GF-D8 (cell line): ENCODE data around the gene TRIM9.

Experiments used
- DNase-seq: peaks from one replicate; lab custom pipeline; 2025; lab: John Stamatoyannopoulos, UW

TRIM9 gene

DNA sequence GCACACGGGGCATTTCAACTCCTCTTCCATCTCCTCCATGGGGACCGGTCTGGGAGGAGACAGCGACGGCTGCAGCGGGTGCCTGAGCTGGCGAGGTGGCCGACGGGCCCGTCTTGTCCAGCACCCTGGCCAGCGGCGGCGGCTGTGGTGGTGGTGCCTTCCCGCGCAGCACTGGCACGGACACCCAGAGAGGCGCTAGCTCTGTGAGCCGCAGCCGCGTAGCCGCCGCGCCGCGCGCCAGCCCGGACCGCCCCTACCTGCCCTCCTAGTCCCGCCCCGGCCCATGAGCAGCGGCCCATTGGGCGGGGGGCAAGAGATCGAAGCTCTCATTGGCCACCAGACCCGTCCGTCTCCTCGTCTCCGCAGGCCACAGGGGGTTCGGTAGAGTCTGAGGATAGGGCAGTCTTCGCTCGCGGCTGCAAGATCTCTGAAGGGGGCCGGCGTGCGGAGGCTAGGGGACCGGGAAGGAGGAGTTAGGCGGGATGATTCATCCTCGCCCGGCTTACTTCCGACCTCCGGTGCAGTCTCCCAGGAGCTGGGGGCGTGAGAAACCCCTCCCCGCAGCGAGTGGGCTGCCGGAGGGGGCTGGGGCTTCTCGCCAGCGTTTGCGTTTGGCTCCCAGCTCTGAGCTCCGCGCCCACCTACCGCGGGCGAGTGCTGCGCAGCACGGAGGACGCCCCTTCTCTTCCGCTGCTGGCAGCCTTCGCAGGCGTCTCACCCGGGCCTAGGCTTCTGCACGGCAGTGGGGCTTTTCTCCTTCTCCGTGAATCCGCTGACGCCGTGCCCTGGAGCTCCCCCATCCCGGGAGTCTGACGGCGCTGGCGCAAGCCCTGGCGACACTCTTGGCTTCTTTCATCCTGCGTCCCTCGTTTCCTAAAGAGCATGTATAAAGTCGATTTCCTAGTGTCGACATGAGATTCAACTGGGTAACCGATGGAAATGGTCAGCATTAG is at the start of gene TRIM9:
Gene TRIM9 (minus strand): TSS at position 205 of the 953 bp plus-strand sequence. CDS start 166 bp downstream, at position 39.
- DNase-seq, result no peak

DNA sequence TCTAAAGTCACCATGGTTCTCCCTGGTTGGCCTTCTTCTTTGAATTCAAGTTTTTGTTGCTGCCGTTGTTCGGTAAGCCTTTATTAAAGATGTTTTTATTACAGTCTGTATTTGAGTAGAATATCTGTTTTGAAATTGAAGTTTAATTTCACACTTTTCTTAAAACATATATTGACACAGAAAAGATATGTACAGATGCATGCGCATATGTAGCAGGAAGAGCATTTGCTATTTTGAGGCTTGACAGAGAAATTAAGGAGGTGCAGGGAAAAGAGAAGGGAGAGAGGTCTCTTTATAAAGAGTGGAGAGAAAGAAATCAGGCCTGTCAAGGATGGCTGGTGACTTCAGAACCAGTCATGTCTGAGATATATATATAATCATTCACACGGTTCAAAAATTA is 46.0 kb upstream of the TRIM9 start:
- DNase-seq, result no peak

DNA sequence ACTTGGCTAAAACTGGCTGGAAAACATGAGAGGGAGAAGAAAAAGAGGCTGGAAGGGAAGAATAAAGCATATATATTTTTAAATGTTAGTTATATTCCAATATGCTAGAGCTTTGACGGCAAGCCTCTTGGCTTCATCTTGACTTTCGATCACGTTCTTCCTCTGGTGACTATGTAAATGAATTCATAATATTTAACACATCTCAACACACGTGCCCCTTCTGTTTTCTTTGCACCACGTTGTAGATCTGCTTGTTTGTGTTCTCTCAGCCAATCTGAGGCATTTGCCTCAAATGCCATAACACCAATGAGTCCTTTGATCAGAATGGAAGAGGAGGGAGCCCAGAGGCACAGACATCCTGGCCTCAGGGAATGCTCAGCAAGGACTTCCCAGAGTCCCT is 45.4 kb upstream of the TRIM9 start:
- DNase-seq, result no peak

DNA sequence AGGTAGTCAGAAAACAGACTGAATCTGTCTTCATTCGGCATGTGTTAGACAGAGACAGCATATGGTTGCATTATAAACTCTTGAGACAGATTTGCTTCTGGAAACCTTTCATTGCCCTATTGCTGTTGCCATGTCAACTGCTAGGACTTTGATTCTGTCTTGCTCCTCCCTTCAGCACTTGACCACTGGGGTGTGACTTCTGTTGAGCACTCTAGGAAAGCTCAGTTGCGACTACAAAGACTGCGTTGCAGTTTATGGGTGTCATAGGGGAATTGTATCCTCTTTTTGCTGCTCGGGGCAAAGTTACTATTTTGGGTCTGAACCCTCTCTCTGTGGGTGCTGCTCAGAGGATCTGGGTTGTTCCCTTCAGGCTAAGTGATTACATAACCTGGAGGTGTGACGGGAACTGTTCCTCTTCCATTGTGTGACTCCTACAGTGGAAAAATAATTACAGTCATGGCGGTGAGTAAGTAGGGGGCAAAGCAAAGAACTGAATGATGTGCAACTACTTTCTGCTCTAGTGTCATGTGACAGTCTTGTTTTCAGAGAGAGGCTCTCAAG is 44.3 kb upstream of the TRIM9 start:
- DNase-seq, result no peak

DNA sequence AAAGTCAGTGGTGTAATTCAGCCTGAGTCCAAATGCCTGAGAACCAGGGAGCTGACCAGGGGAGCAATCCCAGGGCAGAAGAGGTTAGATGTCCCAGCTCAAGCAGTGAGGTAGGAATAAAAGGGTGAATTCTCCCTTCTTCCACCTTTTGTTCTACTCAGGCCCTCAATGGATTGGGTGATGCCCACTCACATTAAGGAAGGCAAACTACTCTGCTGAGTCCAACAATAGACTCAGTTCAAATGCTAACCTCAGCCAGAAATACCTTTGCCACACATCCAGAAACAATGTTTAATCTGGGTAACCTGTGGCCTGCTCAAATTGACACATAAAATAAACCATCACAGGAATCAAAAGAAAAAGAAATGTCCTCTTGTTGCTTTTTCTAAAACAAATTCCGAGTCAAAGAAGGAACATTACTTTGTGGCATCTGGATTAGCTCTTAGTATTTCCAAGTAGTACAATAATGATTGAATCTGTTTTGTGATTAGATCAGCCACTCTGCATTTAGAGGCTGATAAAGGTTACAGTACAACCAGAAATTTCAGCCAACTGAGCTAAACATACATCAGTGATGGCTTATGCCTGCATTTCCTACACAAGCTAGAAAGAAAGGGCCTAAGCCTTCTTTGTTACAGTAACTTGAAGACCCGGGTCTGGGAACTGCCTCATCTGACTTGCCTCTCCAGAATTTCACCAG is 43.6 kb upstream of the TRIM9 start:
- DNase-seq, result no peak

DNA sequence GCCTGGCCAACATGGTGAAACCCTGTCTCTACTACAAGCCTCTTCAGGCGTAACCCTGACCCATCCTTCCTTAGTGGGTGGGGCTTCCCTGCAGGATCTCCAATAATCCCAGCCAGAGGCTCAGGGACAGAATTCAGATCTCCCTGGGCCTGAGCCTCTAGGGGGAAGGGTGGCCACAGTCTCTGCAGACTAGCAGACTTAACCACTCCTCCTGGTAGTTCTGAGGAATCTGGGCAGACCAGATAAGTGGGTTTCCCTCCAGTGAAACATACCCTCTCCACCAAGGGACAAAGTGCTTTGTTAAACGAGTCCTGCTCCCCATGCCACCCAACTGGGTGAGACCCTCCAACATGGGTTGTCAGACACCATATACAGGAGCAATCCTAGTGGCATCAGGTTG is 36.6 kb upstream of the TRIM9 start:
- DNase-seq, result no peak

DNA sequence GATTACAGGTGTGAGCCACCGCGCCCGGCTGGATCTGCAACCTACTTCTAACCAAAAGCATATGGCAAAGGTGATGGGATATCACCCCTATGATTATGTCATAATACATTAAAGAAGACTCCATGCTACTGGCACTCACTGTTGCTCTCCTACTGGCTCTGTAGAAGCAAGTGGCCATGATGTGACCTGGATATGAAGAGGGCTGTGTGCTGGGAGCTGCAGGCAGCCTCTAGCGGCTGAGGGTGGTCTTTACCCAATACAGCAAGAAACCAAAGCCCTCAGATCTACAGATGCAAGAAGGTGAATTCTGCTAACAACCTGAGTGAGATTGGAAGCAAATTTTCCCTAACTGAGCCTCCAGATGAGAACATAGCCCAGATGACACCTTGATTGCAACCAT is 34.2 kb upstream of the TRIM9 start:
- no peak for DNase-seq

DNA sequence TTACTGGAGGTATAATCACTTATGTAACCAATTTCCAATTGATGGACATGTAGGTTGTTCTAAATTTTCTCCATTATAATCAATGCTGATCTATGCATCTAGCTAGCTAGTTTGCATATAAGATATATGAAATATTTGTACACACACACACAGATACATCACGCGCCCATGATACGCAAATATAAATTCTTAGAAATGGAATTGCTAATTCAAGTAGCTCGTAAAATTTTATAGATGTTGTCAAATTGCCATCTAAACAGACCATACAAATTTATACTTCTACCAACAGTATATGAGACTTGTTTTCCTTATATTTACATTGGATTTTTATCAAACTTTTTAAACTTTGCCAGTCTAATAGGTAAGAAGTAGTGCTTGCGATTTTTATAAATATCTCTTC is 29.1 kb upstream of the TRIM9 start:
- no peak for DNase-seq

DNA sequence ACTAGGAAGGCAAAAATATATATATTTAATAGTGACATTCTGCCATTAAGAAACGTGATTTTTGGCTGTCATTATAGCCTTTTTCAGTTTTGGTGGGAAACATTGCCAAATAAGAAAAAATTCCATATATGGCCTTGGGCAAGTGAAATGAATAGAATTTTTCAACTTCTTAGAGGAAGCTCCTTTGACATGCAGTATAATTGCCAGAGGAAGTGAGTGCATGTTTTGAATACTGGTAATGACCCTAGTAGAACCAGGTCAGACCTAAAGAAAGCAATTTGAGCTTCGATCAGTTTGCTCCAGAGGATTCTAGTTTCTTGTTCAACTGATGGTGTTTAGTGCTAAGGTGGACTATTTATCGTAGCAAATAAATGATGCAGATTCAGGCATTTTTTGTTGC is 26.2 kb upstream of the TRIM9 start:
- DNase-seq, result no peak

DNA sequence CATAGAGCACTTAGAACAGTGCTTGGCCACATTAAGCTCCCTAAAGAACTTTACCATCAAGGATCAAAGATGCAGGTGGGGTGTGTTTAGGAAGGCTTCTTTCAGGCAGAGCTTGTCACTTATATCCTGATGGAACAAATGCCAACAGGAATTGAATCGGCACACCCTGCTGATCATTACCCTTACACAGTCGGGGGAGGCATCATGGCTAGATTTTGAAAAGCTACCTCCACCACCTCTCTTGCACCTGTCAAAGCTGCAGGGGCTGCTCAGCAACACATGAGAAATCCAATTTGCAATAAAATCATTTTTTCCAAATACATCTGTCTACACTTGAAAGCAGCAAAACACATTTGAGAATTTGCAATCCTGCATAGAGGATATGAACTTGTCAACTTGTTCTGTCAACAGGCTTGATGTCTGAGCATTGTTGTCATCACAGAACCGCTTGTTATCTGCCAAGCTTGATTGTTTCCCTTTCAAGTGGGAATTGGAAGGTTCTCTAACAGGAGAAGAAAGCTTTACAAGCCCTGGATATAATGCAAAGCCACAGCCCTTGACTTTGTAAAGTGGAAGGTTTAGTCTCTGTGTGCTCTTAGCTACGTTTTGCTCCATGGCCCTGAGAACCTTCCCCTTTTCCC is 24.6 kb upstream of the TRIM9 start:
- no peak for DNase-seq

DNA sequence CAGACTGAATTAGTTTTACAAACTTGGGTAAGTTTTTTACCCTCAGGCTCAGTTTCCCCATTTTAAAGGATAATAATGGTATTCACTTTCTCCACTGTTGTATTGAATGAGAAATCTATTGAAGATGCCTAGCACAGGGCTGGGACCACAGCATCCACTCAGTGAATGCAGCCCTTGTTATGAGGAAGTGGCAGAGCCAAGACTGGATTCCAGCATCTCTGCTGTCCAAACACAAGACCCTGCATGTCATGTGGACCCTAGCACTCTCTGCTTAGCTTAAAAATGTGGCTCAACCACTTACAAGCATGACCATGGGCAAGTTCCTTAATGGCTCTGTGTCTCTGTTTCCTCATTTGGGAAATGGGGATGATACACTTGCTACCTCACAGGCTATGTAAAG is 24.1 kb upstream of the TRIM9 start:
- DNase-seq, result no peak

DNA sequence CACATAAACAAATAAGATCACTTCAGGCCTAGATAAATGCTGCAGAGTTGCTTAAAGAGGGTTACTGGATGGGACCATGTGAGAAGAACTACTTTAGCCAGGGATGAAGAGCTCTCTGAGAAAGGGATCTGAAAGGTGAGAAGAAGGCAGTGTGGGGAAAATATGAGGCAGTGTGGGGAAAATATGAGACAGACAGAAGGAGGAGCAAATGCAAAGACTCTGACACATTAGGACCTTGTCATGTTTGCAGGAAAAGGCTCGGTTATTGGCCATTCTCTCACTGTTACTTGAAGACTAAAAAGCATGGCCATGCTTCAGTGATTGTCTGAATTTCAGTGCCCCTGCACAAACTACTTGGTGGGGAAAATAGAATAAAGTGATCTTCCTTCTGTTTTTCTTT is 22.7 kb upstream of the TRIM9 start:
- DNase-seq, result no peak

DNA sequence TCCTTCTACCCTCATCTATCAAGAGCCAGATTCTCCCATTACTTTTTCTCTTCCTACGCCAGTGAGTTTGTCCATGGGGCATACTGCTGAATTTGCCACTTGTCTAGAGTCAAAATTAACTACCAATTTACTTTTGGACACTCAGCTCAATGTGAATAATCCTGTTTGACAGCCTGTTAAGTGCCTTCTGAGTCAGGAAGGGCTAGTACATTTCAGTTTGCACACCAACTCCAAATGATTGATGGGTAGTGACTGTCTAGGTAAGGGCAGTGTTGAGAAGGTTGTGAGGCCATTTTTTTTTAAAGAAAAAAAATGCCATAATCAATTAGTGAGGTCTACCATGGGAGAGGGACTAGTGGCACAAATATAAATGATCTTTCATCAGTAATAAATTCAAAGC is 21.8 kb upstream of the TRIM9 start:
- no peak for DNase-seq

DNA sequence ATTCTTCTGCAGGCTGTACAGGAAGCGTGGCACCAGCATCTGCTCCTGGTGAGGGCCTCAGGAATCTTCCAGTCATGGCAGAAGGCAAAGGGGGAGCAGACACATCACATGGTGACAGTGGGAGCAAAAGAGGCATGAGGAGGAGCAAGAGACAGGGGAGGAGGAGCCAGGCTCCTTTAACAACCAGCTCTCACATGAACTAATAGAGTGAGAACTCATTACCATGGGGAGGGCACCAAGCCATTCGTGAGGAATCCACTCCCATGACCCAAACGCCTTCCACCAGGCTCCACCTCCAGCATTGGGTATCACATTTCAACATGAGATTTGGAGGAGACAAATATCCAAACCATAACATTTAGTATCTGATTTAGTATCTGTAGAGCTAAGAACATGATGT is 14.7 kb upstream of the TRIM9 start:
- DNase-seq, result no peak

DNA sequence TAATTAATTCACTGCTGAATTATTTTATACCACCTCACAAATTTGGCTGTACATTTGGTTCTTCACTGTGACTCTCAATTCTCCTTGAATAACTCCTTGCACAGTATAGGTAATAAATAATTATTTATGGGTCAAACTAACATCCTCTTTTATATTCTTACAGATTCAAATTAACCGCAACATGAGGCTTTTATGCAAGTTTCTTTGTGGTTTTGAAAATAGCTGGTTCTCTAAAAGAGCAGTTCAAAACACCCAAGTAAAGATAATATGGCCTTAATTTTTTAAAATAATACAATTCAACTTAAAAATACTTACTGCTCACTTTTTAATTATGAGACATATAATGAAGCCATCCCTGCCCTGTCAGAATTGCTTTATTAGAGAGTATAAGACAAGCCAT is 12.9 kb upstream of the TRIM9 start:
- no peak for DNase-seq

DNA sequence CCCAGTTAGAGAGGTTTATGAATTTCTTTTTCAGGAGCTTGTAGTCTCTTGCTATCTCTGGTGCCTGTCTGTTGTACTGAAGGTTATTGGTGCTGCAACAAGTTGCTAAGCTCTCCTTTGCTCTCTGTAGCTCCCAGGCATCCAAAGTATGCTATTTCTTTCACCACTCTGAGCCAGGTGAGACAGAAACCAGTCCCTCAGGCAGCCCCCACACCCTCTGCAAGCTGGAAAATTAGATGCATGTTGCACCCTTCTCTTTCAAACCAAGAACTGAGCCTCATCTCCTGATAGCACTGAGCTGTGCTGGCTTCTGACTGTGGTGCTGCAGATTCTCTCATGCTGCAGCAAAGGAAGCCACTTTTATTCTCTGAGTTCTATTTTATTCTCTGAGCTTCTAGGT is 9.6 kb upstream of the TRIM9 start:
- no peak for DNase-seq

DNA sequence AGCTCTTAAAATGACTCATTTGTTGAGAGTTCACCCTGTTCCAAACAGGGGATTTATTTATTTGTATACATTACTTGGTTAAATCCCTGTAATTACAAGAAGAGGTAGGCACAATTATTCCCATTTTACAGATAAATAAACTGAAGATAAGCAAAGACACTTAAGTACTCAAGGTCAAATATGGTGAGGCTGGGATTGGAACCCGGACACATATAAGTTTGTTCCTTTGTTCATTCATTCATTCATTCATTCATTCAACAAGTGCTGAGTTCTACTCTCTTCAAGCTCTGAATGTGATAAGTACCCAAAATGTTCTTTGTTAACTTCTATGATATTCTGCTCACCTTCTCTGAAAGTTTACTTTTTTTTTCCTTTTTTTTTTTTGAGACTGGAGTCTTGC is 2.4 kb upstream of the TRIM9 start:
- DNase-seq, result no peak

DNA sequence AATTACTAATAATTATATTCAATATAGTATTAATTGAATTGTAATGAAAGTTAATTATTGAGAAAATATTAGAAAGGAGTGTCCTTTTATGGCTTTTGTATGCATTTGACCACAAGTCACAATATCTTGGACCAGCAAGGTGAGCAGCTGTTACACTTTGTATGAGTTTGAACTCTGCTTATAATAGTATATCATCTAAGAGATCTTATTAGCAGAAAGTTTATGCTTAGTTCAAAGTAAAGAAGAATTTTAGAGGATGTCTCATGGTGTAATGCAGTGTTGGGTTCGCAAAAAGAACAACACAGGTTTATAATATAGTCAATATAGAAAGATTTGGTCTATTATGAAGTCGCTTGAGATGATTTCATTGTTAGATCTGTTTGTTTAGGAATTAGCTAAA is 2.0 kb upstream of the TRIM9 start:
- no peak for DNase-seq

DNA sequence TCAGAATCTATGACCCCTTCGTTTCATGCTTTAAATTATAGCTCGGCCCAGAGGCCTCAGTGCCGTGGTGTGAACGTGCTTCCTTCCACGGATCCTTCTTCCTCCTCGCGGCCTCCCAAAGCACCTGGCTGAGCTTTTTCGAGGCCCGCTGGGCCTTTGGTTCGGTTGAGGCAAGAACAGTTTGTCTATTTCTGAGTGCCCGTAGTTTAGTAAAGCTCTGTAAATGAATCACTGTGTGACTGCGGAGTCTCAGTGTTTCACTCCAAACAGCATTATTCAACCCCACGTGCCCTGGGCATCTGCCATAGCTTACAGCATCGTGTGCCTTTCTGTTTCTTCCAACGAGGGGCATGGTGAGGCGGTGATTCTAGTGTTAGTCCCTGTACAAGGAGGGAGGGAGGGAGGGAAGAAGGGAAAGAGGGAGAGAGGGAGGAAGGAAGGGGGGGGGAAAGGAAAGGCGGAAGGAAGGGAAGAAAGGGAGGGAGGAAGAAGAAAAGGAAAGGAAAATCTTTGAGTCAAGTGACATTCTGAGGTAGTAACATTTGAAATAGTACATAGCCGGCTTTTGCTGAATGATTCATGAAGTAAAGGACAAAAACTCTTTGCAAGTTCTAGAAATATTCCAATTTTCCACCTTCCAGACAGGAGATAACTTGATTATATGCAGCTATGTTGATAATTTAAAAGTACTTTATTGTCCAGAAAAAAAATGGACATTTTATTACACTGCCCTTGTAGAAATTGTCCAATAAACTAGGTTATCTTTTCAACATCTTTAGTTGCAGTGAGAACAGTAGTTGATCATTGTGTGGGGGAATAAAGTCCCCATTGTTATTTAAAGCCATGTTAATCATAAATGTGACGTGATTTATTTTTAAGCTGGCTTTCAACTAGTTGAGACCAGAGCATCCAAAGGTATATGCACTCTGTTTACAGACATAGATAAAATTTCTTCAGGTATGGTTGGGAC is 1.2 kb upstream of the TRIM9 start:
- no peak for DNase-seq

DNA sequence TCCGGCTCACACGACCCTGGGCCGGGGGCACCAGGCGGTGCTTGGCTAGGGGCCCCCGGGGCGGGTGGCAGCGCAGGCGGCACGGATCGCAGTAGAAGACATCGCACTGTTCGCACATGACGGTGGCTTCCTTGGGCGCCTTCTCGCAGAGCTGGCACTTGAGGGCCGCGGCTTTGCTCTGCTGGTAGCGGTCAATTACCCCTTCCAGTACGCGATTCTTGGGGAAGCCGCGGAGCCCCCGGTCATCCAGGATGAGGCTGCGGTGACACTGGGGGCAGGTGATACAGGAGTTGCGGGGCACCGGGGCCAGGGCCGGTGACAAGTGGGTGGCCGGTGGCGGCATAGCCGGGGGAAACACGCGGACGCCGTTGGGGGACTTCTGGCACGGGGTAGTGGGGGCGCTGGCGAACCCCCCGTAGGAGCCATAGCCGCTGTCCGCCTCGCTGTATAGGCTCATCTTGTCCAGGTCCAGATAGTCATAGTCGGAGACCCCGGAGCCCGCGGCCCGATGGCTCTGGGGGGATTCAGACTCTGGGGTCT is 553 bp downstream of the TRIM9 start:
- DNase-seq, result no peak
